Stimulated activated memory B cell treated with anti-CD40 and anti-IgM and Interleukin-4, amounts not matched to agents 10 μg/mL and 1 μg/mL and 100 μg/mL, for 72 hours (primary cell): ENCODE measurements around the gene ZNF732.

Source experiments
- ATAC-seq: fragments of 150-1000 bp; cut with Tn5 transposase; 2 replicates; pipeline ENCODE4 v1.10.0; 2021
- H3K27ac Mint-ChIP-seq: one replicate; pipeline ENCODE4 v1.8.0; 2022; ENCODE audit warnings: mild to moderate bottlenecking, mixed read lengths
- H3K27me3 Mint-ChIP-seq: one replicate; pipeline ENCODE4 v1.8.0; 2022; ENCODE audit warnings: mixed read lengths
- H3K36me3 Mint-ChIP-seq: one replicate; pipeline ENCODE4 v1.8.0; 2022; ENCODE audit warnings: mixed read lengths
- H3K4me1 Mint-ChIP-seq: one replicate; pipeline ENCODE4 v1.8.0; 2022; ENCODE audit warnings: mixed read lengths
- H3K4me3 Mint-ChIP-seq: one replicate; pipeline ENCODE4 v1.8.0; 2022; ENCODE audit warnings: mild to moderate bottlenecking, moderate library complexity, mixed read lengths
- H3K9me3 Mint-ChIP-seq: one replicate; pipeline ENCODE4 v1.8.0; 2022; ENCODE audit warnings: mixed read lengths

ZNF732 gene

GRCh38 chr4:223913-224497, 81.3 kb downstream of the ZNF732 start:
- Mint-ChIP-seq H3K9me3 (peaks cover 13% of the 10 kb centered on the region), H3K4me1 (no peaks in the 10 kb centered on the region), H3K27me3 (no peaks in the 10 kb centered on the region), H3K36me3 (peaks cover 29% of the 10 kb centered on the region), H3K27ac (no peak overlapping the region), H3K4me3 (no peak overlapping the region)
- no peak for ATAC-seq
